Skin of body (tissue), 2 donors: ENCODE measurements around the gene HOXB6. TPM values are rescaled to one million over a fixed set of nuclear protein-coding genes. Genes with fewer than 3 reads are reported as not detected.

Source experiments
- DNase-seq: peaks from one replicate; lab custom pipeline; 2025; lab: John Stamatoyannopoulos, UW
- total RNA-seq: library from RNA; depleted of rRNA; stranded (reverse); fragments of >200 nt; gene quantifications from one replicate; pipeline ENCODE4 v1.2.3, GENCODE V29; 2014

HOXB6 gene
- total RNA-seq, 1 donor from 2014 or later, result 2.9 TPM

DNA sequence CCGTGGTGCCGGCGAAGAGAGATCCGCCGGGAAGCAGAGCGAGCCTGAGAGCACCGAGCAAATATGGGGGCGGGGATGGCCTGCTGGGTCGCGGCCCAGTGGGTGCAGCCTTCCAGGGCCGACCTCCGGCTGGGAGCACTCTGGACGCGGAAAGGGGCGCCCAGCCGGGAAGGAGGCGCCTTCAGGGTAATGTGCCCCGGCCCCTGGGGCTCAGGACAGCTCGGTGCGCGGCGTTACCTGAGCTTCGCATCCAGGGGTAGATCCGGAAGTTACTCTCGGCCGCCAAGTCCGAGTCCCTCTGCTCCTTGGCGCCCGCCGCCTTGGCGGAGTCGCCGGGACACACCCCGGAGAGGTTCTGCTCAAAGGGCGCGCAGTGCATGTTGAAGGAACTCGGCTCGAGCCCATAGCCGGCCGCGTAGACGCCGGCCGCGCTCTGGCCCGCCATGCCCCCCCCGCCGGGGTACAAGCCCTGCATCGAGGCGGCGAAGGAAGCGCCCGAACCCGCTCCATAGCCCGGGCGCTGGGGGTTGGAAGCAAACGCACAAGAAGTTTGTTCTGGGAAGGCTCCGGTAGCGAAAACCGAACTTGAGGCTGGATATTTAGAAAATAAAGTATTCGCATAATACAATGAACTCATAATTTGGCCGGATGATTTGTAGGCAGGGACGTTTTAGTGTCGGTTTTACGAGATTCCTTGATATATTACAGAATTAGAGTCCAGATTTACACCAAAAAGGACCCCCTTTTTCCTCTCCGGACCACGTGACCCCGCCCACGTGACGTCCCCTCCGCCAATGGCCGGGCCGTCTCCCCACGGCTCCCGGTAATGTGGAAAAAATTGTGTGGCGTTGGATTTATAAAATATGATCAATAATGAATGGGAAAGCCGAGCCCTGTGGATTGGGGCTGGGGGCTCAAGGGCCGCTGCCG, 5.8 kb upstream of the HOXB6 start, which contains the start of gene HOXB7:
HOXB7 (minus strand) TSS at position 736 of the 930 bp plus-strand sequence; CDS start at position 637, 99 bp downstream.
- peak; percentile 53 for DNase-seq

DNA sequence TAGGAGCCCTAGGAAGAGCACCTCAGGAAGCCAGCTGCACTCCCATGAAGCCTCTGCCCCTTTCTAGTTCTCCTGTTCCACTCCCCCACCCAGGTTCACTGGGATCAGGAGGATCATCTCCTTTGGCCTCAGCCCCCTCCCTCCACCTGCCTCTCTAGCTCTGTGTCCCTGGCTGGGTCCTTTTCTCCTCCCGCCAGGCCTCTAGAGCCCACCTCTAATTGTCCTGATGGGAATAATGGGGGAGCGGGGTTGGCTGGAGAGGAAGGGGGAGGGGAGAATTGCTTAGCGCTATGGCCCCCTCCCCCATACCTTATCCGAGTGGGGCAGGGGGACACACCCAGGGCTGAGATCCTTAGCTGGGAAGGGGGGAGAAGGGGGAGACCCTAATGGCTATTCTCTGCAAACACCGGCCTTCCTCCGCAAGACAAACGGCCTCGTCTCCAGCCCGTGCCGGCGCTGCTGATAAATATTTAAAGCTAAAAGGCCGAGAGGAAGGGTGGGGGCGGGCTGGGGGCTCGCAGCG, 5.0 kb upstream of the HOXB6 start:
- DNase-seq, result no peak

DNA sequence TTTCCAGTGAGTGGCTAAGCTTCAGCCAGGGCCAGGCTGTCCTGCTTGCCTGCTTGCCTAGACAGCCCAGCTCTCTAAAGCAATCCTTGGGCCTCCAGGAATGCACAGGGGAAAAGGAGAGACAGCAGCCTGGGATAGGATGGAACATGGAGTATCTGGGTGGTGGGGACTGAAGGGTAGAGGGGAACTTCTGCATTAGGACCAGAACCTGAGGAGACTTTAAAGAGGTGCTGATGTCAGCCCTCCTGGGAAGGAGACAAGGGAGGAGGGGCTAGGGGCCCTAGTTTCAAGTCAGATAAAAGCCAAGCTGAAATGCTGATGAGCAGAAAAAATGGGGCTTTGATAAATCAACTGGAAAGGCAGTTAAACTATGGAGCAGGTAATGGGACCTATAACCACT, 4.2 kb upstream of the HOXB6 start:
- no peak for DNase-seq

DNA sequence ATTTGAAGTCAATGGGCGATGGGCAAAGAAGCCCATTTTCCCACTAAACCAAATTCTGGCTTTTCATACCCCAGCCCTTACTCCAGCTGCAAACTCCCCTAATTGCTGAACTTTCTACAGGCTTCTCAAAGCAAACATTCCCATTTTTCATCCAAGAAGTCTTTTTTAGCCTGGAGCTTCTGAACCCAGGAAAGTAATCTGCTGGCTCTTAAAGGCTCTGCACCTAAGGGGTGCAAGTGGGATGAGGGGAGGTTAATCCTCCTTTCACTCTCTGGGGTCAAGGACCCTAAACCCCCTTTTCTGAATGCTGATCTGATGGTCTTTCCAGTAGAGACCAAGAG, 3.7 kb upstream of the HOXB6 start:
- DNase-seq, result no peak

DNA sequence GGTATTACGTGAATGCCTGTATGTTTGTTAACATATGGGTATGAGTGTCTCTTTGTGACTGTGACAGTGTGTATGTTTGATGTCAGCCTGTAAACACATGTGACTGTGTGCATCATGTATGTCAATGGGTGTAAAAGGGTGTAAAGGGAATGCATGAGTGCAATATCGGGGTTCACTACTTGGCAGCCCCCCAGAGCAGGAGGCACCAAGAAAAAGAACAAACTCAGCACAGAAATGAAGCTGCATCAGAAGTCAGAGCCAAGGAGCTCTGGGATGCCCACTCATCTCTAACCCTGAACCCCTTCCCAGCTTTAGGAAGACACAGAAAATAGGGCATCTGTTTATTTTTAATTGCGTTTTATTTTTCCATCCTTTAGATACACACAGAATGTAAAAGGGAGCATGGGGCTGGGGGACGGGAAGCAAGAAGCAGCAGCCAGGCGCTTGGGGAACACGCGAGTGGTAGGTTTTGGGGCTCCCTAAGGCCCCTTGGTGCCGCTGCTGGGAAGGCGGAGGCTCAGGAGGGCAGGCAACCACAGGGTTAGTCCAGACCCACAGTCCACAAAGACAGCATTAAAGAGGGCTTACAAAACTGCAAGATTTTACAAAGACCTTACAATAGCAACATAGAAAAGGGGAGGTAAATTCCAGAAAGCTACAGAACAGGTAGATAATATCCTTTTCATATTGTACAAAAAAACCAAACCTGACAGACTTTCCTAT, 2.3 kb upstream of the HOXB6 start:
- no peak for DNase-seq

DNA sequence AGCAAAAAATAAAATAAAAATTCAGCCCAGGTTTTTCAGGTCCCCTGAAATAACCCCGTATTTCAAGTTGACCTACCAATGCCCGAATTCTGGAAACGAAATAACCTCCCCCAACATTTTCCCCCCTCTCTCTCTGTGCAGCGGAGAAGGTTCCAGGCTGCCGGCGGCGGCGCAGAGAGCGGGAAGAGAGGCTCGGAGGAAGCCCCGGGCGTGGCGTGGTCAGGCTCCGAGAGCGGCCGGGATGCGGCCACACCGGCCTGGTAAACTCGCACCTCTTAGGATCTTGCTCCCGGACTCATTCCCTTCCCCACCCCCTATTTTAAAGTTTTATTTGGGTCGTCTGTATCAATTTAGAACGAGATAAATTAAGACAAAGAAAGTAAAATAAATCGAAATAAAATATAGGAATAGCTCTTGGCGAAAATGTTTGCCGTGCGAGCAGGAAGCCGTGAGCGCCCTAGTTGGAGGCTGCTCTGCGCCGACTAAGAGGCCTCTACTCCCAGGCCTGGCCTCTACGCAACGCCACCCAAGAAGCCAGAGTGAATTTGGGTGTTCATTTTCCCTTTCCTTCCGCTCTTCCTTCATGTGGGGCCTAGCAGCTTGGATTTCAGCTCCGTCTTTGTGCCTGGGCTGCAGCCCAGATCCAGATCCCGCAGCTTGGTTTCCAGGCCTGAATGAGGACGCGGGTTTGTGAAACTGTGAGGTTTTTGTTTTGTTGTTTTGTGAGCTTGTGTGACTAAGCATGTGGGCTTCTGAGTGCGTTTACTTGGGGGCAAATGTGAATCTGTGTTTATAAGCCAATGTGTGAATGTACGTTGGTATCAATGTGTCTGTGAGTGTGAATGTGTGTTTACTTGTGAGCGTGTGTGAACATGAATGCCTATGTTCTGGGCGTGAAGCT, 1.5 kb upstream of the HOXB6 start:
- DNase-seq, result peak; percentile 51

DNA sequence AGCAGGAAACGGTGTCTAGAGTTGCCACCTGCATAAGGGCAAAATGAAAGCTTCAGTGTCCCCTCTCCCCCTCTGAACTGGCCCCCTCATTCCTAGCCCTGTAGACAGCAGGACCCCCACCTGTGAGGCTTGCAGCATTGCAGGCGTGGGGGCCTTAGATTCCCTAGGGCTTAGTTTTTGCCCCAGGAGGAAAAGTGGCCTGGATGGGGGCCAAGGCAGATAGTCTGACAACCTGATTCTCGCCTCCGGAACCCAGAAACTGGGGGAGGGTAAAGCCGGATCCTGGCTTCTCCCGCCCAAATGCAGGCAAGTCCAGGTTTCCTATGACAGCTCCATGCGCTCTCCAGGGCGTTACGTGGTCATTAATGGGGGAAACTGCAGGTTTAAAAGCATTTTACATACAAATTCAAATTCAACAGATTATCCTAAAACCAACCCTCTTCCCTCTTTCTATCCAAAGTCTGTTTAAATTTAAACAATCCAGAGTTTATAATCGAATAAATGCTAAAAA, 678 bp upstream of the HOXB6 start:
- no peak for DNase-seq

DNA sequence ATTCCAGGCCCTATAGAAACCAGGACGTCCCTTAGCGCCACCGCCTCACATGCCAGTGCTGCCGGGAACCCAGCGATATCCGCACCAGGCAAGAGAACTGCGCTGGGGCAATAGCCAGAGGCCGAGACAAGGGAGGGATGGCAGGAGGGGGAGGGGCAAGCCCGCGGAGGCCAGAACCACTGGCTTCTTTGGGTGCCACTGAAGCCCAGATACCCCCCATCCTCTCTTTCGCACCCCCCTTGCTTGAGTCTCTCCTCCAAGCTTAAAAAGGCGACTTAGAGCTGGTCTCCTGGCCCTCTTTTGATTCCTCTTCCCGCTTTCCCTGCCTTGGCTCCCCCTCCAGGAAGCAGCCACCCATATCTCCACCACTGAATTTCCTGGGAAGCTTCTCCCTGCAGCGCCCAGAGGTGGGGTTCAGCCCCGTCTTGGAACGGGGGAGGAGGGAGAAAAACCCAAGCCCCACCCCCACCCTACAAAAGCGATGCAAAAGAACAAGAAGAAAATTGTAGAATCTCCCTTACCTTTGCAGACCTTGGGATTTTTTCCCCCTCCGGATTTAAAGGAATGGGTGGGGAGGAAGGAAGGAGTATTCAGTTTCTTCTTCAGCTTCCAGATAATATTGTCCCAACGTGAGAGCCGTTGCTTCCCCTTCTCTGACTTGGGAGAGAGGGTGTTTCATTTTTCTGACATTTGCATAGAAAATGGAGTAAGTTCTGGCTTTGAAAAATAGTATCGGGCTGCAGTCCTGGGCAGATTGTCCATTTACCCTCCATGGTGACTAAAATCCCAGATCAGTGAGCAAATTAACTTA, 622 bp downstream of the HOXB6 start:
- DNase-seq, result no peak

DNA sequence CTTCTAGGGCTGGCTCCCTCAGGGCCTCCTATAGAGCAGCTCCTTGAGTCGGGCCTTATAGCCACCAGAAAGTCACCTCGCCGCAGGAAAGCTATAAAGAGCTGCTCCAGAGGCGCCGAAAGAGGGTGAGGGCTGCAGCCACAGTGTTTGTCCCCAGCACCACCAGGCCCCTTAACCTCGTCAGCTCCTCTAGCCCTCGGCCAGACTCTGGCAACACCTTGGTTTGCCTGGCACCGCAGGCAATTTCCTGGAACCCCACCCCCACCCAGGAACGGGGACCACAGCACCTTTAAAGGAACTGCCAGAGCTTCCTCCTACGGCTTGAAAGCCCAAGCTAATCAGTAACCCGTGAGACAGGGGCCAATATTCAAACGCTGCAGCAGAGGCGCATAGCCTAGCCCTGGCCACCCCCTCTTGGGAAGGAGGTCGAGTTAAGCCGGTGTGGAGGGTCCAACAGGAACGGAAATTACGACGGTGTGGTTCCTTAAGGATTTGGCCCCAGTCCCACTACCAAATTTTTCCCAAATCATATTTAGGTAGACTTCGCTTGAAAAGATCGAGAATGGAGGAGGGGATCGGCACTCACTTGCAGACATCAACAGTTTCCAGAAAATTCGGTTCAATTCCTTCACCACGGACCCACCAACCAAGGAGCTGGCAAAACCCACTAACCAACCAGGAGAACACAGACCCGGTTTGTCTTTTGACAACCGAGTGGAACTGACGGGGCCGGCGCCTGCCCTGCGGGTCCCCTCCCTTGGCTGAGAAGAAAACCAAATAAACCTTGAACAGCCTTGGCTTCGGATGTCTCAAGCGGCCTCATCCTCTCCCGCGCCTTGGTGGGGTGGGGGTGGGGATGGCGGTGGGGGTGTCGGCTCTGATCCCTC, 3.0 kb downstream of the HOXB6 start:
- DNase-seq, result no peak

DNA sequence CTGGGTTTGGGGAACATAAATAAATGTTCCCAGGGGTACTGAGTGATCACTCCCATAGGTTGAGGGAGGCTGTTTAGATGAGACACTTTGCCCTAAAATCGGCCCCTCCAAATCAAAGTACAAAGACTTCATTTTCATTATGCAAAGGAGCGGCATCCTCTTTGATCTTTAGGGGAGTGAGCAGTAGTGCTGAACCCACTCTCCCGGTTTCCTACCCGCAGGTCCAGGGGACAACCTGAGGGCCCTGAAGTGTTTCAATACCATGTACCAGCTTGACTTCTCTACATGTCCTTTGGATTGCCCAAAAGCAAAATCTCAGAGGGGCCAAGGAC, 3.6 kb downstream of the HOXB6 start:
- no peak for DNase-seq

DNA sequence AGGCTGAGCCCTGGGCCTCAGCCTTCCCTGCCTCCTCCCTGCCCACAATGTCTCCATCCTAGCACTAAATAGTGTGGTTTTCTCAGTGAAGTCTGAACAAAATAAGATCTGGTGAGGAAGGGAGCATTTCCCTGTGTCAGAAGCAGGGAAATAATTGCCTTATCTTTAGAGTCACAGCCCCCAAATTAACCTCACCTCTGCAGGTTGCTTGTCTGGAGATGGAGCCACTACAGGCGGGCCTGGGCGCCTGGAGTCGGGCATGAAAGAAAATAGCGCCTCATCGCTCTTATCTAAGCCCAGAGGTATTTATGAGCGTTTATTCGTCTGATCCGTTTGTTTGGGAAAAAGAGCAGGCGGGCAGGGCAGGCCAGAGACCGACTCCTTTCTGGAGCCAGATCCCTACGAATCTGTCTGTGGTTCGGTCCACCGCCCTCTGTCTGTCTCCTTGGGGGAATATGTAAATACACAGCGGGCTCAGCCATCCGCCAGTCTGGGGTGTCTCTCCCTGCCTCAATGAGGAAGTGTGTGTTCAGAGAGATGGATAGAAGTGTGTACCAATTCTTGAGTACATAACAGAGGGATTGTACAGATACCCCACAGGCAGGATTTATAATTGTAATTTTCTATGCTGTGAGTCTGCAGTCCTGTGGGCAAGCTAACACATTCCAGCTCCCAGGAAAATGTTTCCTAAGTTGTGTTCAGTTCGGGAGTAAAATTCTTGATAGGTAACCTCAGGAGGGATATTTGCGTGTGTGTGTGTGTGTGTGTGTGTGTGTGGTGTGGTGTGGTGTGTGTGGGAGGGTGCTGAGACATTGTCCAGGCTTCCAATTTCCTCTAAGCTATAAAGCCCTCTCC, 4.3 kb downstream of the HOXB6 start:
- DNase-seq, result no peak

DNA sequence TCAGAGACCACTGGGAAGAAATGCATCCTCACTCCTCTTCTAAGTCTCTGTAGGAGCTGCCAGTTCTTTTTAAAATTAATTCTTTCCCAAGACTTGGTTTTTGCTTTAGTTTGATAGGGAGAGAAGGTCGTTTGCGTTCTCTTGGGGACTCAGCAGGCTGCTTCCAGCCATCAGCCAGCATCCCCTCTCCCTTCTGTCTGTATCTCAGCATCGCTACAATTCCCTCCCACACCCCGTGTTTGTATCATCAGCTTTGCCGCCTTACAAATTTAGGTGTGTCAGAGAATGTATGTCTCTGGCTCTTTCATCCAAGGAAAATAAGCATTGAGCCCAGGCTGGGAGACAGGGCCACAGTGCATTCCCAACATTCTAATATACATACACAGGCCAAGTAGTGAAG, 5.4 kb downstream of the HOXB6 start:
- DNase-seq, result no peak

DNA sequence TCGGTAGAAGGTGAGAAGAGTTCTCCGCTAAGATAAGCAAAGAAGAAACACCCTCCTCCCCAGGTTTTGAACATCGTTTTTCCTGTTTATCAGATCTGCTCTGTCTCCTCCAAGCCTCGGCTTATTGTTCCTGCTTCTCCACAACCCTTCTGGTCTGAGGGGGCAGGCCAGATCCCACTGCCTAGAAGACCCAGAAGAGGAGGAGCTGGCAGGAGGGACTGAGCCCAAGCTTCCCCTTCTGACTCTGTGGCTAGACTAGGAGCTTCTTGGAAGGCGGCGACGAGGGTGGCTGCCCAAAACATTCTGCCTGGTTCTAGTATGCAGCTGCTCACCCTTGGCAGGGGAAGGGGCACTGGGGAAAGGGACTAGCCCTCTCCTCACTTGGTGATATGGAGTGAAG, 6.0 kb downstream of the HOXB6 start:
- no peak for DNase-seq

DNA sequence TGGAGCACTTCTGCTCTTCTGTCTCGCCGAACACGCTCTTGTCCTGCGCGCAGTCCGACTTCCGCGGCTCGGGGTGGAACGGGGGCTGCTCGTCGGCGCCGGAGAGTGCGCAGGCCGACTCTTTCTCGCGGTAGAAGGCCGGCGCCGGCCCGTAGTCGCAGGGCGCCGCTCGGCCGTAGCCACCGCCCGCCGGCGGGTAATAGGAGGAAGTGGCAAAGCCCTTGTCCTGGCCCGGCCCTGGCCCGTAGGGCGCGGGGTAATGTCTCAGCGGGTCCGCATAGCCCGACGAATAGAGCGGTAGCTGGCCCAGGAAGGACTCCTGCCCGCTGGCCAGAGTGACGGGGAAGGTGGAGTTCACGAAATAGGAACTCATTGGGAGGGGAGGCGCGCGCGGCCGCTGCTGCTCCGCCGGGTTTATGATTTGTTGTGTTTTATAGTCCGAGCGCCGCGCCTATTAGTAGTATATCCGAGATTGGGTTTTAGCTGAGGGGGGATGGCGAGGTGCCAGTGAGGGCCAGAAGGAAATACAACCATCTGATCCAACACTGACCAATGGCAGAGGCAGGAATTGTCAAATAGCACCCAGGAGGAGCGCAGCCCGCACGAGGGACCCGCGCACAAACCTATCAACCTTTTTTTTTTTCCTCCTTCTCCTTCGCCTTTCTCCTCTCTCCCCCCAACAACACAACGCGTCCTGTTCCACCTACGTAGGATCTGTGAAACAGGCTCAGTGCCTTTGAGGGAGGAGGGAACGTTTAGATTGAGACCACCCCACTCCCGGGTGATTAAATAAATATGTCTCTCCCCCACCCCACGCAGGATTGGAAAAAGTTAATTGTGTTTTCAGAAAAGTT, 6.8 kb downstream of the HOXB6 start:
- peak; percentile 49 for DNase-seq

DNA sequence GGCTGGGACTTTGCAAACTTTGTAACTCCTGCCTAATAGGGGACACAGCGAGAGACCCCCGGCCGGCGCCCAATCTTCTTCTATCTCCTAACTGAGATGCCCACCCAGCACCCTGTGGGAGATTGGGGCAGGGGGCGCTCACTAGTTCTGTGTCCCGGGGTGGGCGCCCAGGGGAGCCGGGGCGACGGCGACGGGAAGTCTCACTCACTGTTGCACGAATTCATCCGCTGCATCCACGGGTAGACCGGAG, 7.3 kb downstream of the HOXB6 start:
- no peak for DNase-seq

DNA sequence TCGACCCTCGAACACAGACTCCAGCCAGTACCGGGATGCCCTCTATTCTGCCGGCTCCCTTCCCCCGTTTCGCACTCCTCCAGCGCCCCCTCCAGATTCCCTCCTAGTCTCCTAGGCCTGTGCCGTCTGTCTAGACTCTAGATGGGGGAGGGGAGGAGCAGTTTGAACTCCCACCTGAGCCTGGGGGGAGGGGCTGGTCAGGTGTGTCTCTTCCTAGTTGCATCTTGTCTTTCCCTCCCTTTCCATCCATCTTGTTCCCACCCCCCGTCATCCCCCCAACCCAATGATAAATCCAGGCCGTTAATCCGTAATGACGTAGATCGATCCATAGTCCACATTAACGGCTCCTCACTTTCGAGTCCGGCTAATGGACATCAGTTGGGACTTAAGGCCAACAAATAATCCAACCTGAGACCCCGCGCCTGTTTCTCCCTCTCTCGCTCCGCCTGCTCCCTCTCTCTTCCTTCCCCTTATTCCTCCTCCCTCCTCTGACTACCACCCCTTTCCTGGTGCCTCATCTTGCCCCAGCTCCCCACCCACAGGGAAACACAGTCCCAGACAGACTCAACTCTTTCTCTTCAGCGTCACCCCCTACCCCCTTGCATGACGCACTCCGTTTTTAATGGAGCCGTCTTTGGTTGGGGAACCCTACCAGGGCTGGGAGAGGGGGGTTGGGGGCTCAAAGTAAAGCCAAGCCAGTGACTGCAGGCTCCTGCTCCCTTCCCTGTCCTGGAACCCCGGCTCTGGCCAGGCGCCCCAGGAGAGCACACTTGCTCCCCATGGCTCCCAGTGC, 7.9 kb downstream of the HOXB6 start:
- DNase-seq, result peak; percentile 39
